Pancreas (tissue), 10 donors: Measurements from ENCODE around the gene UBR2. TPM values are rescaled to one million over a fixed set of nuclear protein-coding genes. Genes with fewer than 3 reads are reported as not detected.
"Not testable (repeated sequence)": the region's sequence is repeated elsewhere in the genome, so short reads cannot be mapped to it uniquely, and the experiment has no call there.

ENCODE experiments used
- ATAC-seq, 4 donors: fragments of 200-7000 bp; cut with Tn5 transposase; one replicate each; pipeline versions ENCODE4 v1.8.0 to v1.9.1; 2020; ENCODE audit warnings: mild to moderate bottlenecking in 4 of 4, moderate library complexity in 4 of 4
- DNase-seq, 6 donors: peaks; one replicate each; pipeline ENCODE4 v3.0.0-alpha.2; 2020
- FAIRE-seq: peaks from 2 replicates; lab custom pipeline; 2012; peaks lifted over from hg19 to GRCh38; lab: Jason Lieb, UNC
- H3K27ac ChIP-seq, 4 donors: fragments of 200-600 bp; sonication (generic); 1 replicate in 3 of 4; 2 replicates in 1 of 4; pipeline versions ENCODE4 v1.5.0 to v1.8.0; 2020
- H3K27me3 ChIP-seq, 4 donors: fragments of 200-600 bp; one replicate each; pipeline ENCODE4 v1.8.0; 2021
- H3K36me3 ChIP-seq, 3 donors: fragments of 200-600 bp; sonication (generic) in 1 of 3; one replicate each; pipeline versions ENCODE4 v1.5.0 to v1.8.0; 2020 to 2021
- H3K4me1 ChIP-seq, 3 donors: fragments of 200-600 bp; one replicate each; pipeline ENCODE4 v1.8.0; 2021
- H3K4me3 ChIP-seq, 4 donors: fragments of 200-600 bp; sonication (generic) in 2 of 4; one replicate each; pipeline versions ENCODE4 v1.5.0 to v1.8.0; 2020 to 2021
- H3K9me3 ChIP-seq, 4 donors: fragments of 200-600 bp; one replicate each; pipeline ENCODE4 v1.8.0; 2021
- WGBS, 2 donors: extraction: QIAGEN DNeasy Blood & Tissue Kit; methylation state at CpG; one replicate each; pipeline ENCODE4 v1.1.7; 2013; 5-methylcytosine and 5-hydroxymethylcytosine counted together
- intact Hi-C, 3 donors: fragments of 100-400 bp; cut with DNase I; formaldehyde crosslinking; loops; one replicate each; pipeline versions ENCODE4 v1.11.1 to v1.14.2; 2022
- polyA plus RNA-seq, 2 donors: library from polyadenylated mRNA; stranded (reverse); fragments of 200-250 nt; gene quantifications; one replicate each; pipeline ENCODE4 v1.2.3, GENCODE V29; 2013
- total RNA-seq, 6 donors: library from RNA; stranded (reverse); fragmentation: NEBNext Ultra II Directional in 4 of 6; extraction: Animal tissue kit (Norgen Biotek cat#: 25700) in 4 of 6; gene quantifications; one replicate each; pipeline versions ENCODE4 v1.2.1 to v1.2.4, GENCODE V29; 2021 to 2023
- TF ChIP-seq, protein P1 (sequence below), 4 donors: fragments of 200-600 bp; sonication (generic) in 3 of 4; IDR thresholded peaks; one replicate each; pipeline versions ENCODE4 v1.5.0 to v1.8.0; 2021; ENCODE audit warnings: antibody characterized with exemption in 4 of 4
- donor health status: healthy with polysubstance abuse.
- donor health status: DM: no; HTN: no; CAD: no; lungs with moderate emphysema.
- donor health status: DM: no; HTN: no; CAD: no.
- donor health status: control.
- donor health status: control.
- donor health status: Bipolar disorder and iron deficiency.
- donor health status: DM: yes; HTN: yes; CAD: no.
- donor health status: DM: no; HTN: no; CAD: no.
- donor health status: DM: no; HTN: no; CAD: no.
- donor health status: DM: yes; HTN: yes; CAD: no.

UBR2 gene
- total and polyA plus RNA-seq, 8 donors = 9.4 to 22.0 (median 17.9) TPM

GRCh38 chr6:42598300-42598699 lies 34.5 kb downstream of the UBR2 start:
- H3K36me3 ChIP-seq = no peaks in the 10 kb centered on the region
- FAIRE-seq = no peak
- peaks cover 0 to 1% (median 0%) of the 10 kb centered on the region in 3 donors for H3K4me1 ChIP-seq
- H3K27me3 ChIP-seq = no peaks in the 10 kb centered on the region
- H3K9me3 ChIP-seq = no peaks in the 10 kb centered on the region
- TF ChIP-seq, protein P1, sequence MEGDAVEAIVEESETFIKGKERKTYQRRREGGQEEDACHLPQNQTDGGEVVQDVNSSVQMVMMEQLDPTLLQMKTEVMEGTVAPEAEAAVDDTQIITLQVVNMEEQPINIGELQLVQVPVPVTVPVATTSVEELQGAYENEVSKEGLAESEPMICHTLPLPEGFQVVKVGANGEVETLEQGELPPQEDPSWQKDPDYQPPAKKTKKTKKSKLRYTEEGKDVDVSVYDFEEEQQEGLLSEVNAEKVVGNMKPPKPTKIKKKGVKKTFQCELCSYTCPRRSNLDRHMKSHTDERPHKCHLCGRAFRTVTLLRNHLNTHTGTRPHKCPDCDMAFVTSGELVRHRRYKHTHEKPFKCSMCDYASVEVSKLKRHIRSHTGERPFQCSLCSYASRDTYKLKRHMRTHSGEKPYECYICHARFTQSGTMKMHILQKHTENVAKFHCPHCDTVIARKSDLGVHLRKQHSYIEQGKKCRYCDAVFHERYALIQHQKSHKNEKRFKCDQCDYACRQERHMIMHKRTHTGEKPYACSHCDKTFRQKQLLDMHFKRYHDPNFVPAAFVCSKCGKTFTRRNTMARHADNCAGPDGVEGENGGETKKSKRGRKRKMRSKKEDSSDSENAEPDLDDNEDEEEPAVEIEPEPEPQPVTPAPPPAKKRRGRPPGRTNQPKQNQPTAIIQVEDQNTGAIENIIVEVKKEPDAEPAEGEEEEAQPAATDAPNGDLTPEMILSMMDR (IDR thresholded peaks at IDR 0.05) = no peak
- WGBS, 2 donors = 94 to 97% methylated on average over 2 of the region's 2 CpGs
- DNase-seq = no peak
- no peak overlapping the region for H3K4me3 ChIP-seq
- ATAC-seq = no peak
- intact Hi-C loops = no loop called here
- no peak overlapping the region for H3K27ac ChIP-seq

- WGBS, 2 donors = 94 to 96% methylated on average over 3 of the region's 3 CpGs
- TF ChIP-seq, protein P1 (IDR thresholded peaks at IDR 0.05) = no peak
- intact Hi-C loops = no loop called here
- Histone ChIP-seq H3K4me3 (no peak overlapping the region), H3K9me3 (no peaks in the 10 kb centered on the region), H3K27ac (no peak overlapping the region), H3K27me3 (no peaks in the 10 kb centered on the region), H3K36me3 (no peaks in the 10 kb centered on the region), H3K4me1 (no peaks in the 10 kb centered on the region)
- FAIRE-seq (no peak), DNase-seq (no peak), ATAC-seq (no peak)
Measured at GRCh38 chr6:42599558-42599957, 35.7 kb downstream of the UBR2 start.

DNA sequence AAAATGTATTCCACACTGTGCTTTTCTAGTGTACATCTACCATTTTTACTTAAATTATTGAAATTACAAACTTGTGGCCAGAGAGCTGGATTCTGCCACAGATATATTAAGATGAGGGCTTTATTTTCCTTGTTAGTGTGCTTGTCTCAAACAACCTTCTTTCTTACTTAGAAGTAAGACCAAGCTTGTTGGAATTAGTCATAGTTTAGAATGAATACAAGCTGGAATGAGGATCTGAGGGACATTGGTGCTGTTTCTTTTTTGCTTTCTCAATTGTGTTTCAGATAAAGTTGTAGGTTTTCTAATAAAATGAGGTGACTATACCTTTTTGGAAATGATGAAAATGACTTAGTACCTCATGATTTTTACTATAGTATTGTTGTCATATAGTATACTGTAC lies 40.3 kb downstream of the UBR2 start:
- Histone ChIP-seq H3K36me3 (peaks cover 0 to 14% (median 0%) of the 10 kb centered on the region in 3 donors), H3K4me3 (no peak overlapping the region), H3K27me3 (no peaks in the 10 kb centered on the region), H3K27ac (no peak overlapping the region), H3K9me3 (no peaks in the 10 kb centered on the region), H3K4me1 (no peaks in the 10 kb centered on the region)
- DNase-seq (no peak), FAIRE-seq (peak; percentile 51), ATAC-seq (no peak)
- intact Hi-C loops = no loop called here
- TF ChIP-seq, protein P1 (IDR thresholded peaks at IDR 0.05) = no peak

- 92 to 94% methylated on average over 2 of the region's 2 CpGs for WGBS, 2 donors
Measured at GRCh38 chr6:42604699-42605098, 40.9 kb downstream of the UBR2 start.

GRCh38 chr6:42610416-42610815 lies 46.6 kb downstream of the UBR2 start:
- ATAC-seq (no peak), FAIRE-seq (no peak), DNase-seq (no peak)
- H3K9me3 ChIP-seq = no peaks in the 10 kb centered on the region
- intact Hi-C loops = no loop called here
- no peaks in the 10 kb centered on the region for H3K27me3 ChIP-seq
- peaks cover 0 to 36% (median 0%) of the 10 kb centered on the region in 3 donors for H3K36me3 ChIP-seq
- H3K4me1 ChIP-seq = no peaks in the 10 kb centered on the region
- no peak overlapping the region for H3K27ac ChIP-seq
- WGBS, 2 donors = 93 to 95% methylated on average over 3 of the region's 3 CpGs
- H3K4me3 ChIP-seq = no peak overlapping the region
- TF ChIP-seq, protein P1 (IDR thresholded peaks at IDR 0.05) = no peak

More at GRCh38 chr6:42604699-42605098, 40.9 kb downstream of the UBR2 start:
- H3K4me3 ChIP-seq, H3K27me3 ChIP-seq, H3K4me1 ChIP-seq, H3K27ac ChIP-seq, H3K9me3 ChIP-seq, intact Hi-C loops, ATAC-seq, FAIRE-seq, DNase-seq: not testable (repeated sequence)
- H3K36me3 ChIP-seq = peaks cover 0 to 18% (median 0%) of the 10 kb centered on the region in 3 donors
